GM08714 (cell line): ENCODE data around the gene KISS1R.

Source experiments
- H3K4me3 ChIP-seq: fragments of 200-500 bp; sonication (Bioruptor generic); 2 replicates; pipeline ENCODE4 v1.5.1; 2014; ENCODE audit warnings: mild to moderate bottlenecking, low read length, inconsistent platforms
- ZNF274 ChIP-seq: IDR thresholded peaks from 2 replicates; pipeline ENCODE4 v1.6.1; 2012; ENCODE audit warnings: mild to moderate bottlenecking, low read depth, low read length

Gene KISS1R

GRCh38 chr19:917323-918151, at the start of gene KISS1R:
TSS of gene KISS1R (plus strand) at chr19:917333. CDS start at chr19:917503, 170 bp downstream.
- no peak for TF ChIP-seq ZNF274

GRCh38 chr19:867855-868457, 49.2 kb upstream of the KISS1R start:
- no peak overlapping the region for H3K4me3 ChIP-seq
- TF ChIP-seq ZNF274 = no peak

More at GRCh38 chr19:917323-918151, at the start of gene KISS1R:
- no peak within 1 kb of the TSS; the same call in 1 of the 2 replicates for H3K4me3 ChIP-seq

- no peak overlapping the region for H3K4me3 ChIP-seq
- no peak for TF ChIP-seq ZNF274
Measured at GRCh38 chr19:868458-869244, 48.5 kb upstream of the KISS1R start.

- TF ChIP-seq ZNF274 = no peak
- no peak overlapping the region for H3K4me3 ChIP-seq
Measured at GRCh38 chr19:869245-870177, 47.6 kb upstream of the KISS1R start.

GRCh38 chr19:870314-870713, 46.8 kb upstream of the KISS1R start:
- no peak for TF ChIP-seq ZNF274
- H3K4me3 ChIP-seq = no peak overlapping the region

- TF ChIP-seq ZNF274 = no peak
- no peak overlapping the region for H3K4me3 ChIP-seq
Measured at GRCh38 chr19:870963-871401, 46.2 kb upstream of the KISS1R start.

GRCh38 chr19:871446-872265, 45.5 kb upstream of the KISS1R start:
- no peak for TF ChIP-seq ZNF274
- no peak overlapping the region for H3K4me3 ChIP-seq

- no peak for TF ChIP-seq ZNF274
- H3K4me3 ChIP-seq = no peak overlapping the region
Measured at GRCh38 chr19:872266-872951, 44.7 kb upstream of the KISS1R start.

GRCh38 chr19:873084-873483, 44.0 kb upstream of the KISS1R start:
- TF ChIP-seq ZNF274 = no peak
- H3K4me3 ChIP-seq = no peak overlapping the region

- no peak overlapping the region for H3K4me3 ChIP-seq
- TF ChIP-seq ZNF274 = no peak
Measured at GRCh38 chr19:873561-874041, 43.5 kb upstream of the KISS1R start.

GRCh38 chr19:875265-875879, 41.8 kb upstream of the KISS1R start:
- H3K4me3 ChIP-seq = no peak overlapping the region
- no peak for TF ChIP-seq ZNF274

GRCh38 chr19:876089-876488, 41.0 kb upstream of the KISS1R start:
- no peak overlapping the region for H3K4me3 ChIP-seq
- no peak for TF ChIP-seq ZNF274
